ENCODE measurements around the gene SKIC2.

The SKIC2 gene

DNA sequence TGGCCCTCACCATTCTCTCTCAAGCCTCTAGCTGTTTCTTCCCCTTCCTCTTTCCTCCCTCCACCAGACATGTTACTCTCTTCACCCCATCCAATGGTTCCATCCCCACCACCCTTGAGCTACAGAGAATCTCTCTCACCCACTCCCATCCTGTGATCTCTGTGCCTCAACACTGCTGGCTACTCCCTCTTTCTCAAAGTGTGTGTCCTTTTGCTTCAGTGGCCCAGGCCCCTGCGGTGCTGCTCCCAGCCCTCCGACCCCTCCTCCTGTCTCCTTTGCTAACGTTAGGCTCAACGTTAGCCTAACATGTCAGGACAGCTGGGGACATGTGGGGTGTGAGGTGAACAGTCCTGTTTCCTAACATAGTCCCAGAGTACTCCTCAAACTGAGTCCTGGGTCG lies 6.1 kb upstream of the SKIC2 start:
- Histone ChIP-seq H3K4me2 (ENCODE audit: low read length) (no peak overlapping the region), H3K9me3 (ENCODE audit: low read length) (no peaks in the 10 kb centered on the region), H3K4me1 (ENCODE audit: insufficient read depth, low read length, severe bottlenecking) (peaks cover 7% of the 10 kb centered on the region), H3K4me3 (ENCODE audit: low read depth, low read length, poor library complexity, severe bottlenecking) (no peak overlapping the region), H2AFZ (ENCODE audit: low read length) (no peak overlapping the region), H3K9me2 (ENCODE audit: low read depth, low read length) (no peaks in the 10 kb centered on the region), H3K9ac (ENCODE audit: low read length) (no peak overlapping the region), H3F3A (ENCODE audit: insufficient read depth, low read length) (no peaks in the 10 kb centered on the region), H3K27ac (ENCODE audit: low read depth, low read length, poor library complexity, severe bottlenecking) (no peak overlapping the region), H3K27me3 (ENCODE audit: insufficient read depth, low read length) (no peaks in the 10 kb centered on the region), H3K79me2 (ENCODE audit: insufficient read depth, low read length) (no peaks in the 10 kb centered on the region), H3K36me3 (ENCODE audit: insufficient read depth, low read length) (peaks cover 50% of the 10 kb centered on the region), H4K20me1 (ENCODE audit: insufficient read depth, low read length) (no peaks in the 10 kb centered on the region)
- TF ChIP-seq, protein P1, sequence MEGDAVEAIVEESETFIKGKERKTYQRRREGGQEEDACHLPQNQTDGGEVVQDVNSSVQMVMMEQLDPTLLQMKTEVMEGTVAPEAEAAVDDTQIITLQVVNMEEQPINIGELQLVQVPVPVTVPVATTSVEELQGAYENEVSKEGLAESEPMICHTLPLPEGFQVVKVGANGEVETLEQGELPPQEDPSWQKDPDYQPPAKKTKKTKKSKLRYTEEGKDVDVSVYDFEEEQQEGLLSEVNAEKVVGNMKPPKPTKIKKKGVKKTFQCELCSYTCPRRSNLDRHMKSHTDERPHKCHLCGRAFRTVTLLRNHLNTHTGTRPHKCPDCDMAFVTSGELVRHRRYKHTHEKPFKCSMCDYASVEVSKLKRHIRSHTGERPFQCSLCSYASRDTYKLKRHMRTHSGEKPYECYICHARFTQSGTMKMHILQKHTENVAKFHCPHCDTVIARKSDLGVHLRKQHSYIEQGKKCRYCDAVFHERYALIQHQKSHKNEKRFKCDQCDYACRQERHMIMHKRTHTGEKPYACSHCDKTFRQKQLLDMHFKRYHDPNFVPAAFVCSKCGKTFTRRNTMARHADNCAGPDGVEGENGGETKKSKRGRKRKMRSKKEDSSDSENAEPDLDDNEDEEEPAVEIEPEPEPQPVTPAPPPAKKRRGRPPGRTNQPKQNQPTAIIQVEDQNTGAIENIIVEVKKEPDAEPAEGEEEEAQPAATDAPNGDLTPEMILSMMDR (IDR thresholded peaks at IDR 0.05; ENCODE audit: low read length) = no peak
- no peak for TF ChIP-seq EZH2 (IDR thresholded peaks at IDR 0.05; ENCODE audit: borderline replicate concordance, low read length)

DNA sequence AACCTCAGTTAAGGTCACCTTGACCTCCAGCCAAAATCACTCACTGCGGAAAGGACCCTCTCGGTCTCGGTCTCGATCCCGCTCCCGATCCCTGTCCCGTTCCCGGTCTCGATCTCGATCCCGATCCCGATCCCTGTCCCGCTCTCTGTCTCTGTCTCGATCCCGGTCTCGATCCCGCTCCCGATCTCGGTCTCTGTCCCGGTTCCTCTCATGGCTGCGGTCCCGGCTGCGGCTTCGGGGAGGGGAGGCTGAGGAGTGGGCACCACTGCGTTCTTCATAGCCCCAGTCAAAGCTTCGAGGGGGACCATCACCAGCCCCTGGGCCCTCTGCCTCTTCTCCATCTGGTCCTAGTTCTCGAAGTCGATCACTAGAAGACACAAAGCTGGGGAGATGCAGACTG lies 4.5 kb upstream of the SKIC2 start:
- Histone ChIP-seq H4K20me1 (ENCODE audit: insufficient read depth, low read length) (no peaks in the 10 kb centered on the region), H3K36me3 (ENCODE audit: insufficient read depth, low read length) (peaks cover 50% of the 10 kb centered on the region), H3K9ac (ENCODE audit: low read length) (no peak overlapping the region), H3K27ac (ENCODE audit: low read depth, low read length, poor library complexity, severe bottlenecking) (no peak overlapping the region), H3K4me1 (ENCODE audit: insufficient read depth, low read length, severe bottlenecking) (peaks cover 16% of the 10 kb centered on the region), H3K27me3 (ENCODE audit: insufficient read depth, low read length) (no peaks in the 10 kb centered on the region), H3K79me2 (ENCODE audit: insufficient read depth, low read length) (peaks cover 5% of the 10 kb centered on the region; the same call in 1 of the 2 replicates), H3K9me3 (ENCODE audit: low read length) (no peaks in the 10 kb centered on the region), H3K4me2 (ENCODE audit: low read length) (no peak overlapping the region), H3K9me2 (ENCODE audit: low read depth, low read length) (no peaks in the 10 kb centered on the region), H3K4me3 (ENCODE audit: low read depth, low read length, poor library complexity, severe bottlenecking) (no peak overlapping the region), H2AFZ (ENCODE audit: low read length) (no peak overlapping the region), H3F3A (ENCODE audit: insufficient read depth, low read length) (no peaks in the 10 kb centered on the region)
- TF ChIP-seq, protein P1 (IDR thresholded peaks at IDR 0.05; ENCODE audit: low read length) = no peak
- no peak for TF ChIP-seq EZH2 (IDR thresholded peaks at IDR 0.05; ENCODE audit: borderline replicate concordance, low read length)

DNA sequence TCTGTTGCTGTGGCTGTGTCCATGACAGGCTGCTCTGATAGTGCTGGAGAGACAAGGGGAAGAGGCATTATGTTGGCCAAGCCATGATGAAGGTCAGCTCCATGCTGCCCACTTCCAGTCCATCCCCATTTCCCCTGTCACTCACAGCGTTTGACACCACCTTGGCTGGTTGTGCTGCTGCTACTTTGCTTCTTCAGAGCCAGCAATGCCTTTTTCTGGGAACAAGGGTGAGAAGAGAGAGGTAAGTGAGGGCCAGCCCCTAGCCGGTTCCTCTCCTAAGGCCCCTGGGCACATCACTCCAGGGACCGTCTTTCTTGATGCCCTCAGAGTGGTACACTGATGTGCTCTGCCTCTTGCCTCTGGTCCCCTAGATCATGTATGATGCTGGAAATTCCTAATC lies 2.2 kb upstream of the SKIC2 start:
- Histone ChIP-seq H2AFZ (ENCODE audit: low read length) (no peak overlapping the region), H3K4me3 (ENCODE audit: low read depth, low read length, poor library complexity, severe bottlenecking) (no peak overlapping the region), H3K9ac (ENCODE audit: low read length) (no peak overlapping the region), H3K36me3 (ENCODE audit: insufficient read depth, low read length) (peaks cover 61% of the 10 kb centered on the region), H3K9me2 (ENCODE audit: low read depth, low read length) (no peaks in the 10 kb centered on the region), H4K20me1 (ENCODE audit: insufficient read depth, low read length) (no peaks in the 10 kb centered on the region), H3K27ac (ENCODE audit: low read depth, low read length, poor library complexity, severe bottlenecking) (no peak overlapping the region), H3K4me2 (ENCODE audit: low read length) (no peak overlapping the region), H3K9me3 (ENCODE audit: low read length) (no peaks in the 10 kb centered on the region), H3F3A (ENCODE audit: insufficient read depth, low read length) (no peaks in the 10 kb centered on the region), H3K79me2 (ENCODE audit: insufficient read depth, low read length) (peaks cover 8% of the 10 kb centered on the region; the same call in 1 of the 2 replicates), H3K4me1 (ENCODE audit: insufficient read depth, low read length, severe bottlenecking) (peaks cover 24% of the 10 kb centered on the region), H3K27me3 (ENCODE audit: insufficient read depth, low read length) (no peaks in the 10 kb centered on the region)
- TF ChIP-seq, protein P1 (IDR thresholded peaks at IDR 0.05; ENCODE audit: low read length) = no peak
- no peak for TF ChIP-seq EZH2 (IDR thresholded peaks at IDR 0.05; ENCODE audit: borderline replicate concordance, low read length)
